WTC11 (cell line): Measurements from ENCODE around the gene ARHGEF12. TPM values are rescaled to one million over a fixed set of nuclear protein-coding genes. Genes with fewer than 3 reads are reported as not detected.

Source experiments
- ATF2 ChIP-seq: sonication (generic); formaldehyde crosslinking; IDR thresholded peaks from 2 replicates; pipeline ENCODE4 v1.8.1; 2022; ENCODE audit warnings: low read depth, missing genetic modification reagents, borderline replicate concordance
- CREM ChIP-seq: sonication (generic); formaldehyde crosslinking; IDR thresholded peaks from 2 replicates; pipeline ENCODE4 v1.8.1; 2022; ENCODE audit warnings: mild to moderate bottlenecking, missing genetic modification reagents, moderate library complexity
- ETV6 ChIP-seq: sonication (generic); formaldehyde crosslinking; IDR thresholded peaks from 2 replicates; pipeline ENCODE4 v1.8.1; 2022; ENCODE audit warnings: mild to moderate bottlenecking, missing genetic modification reagents
- FOXP1 ChIP-seq: sonication (generic); formaldehyde crosslinking; IDR thresholded peaks from 2 replicates; pipeline ENCODE4 v1.8.0; 2022; ENCODE audit warnings: missing genetic modification reagents, mild to moderate bottlenecking, moderate library complexity, borderline replicate concordance
- HMGXB4 ChIP-seq: sonication (generic); formaldehyde crosslinking; IDR thresholded peaks from 2 replicates; pipeline ENCODE4 v1.8.1; 2023; ENCODE audit warnings: mild to moderate bottlenecking, moderate library complexity, missing genetic modification reagents
- IRF2 ChIP-seq: sonication (generic); formaldehyde crosslinking; IDR thresholded peaks from 2 replicates; pipeline ENCODE4 v1.8.0; 2022; ENCODE audit warnings: low read depth, missing genetic modification reagents, borderline replicate concordance
- MXD4 ChIP-seq: fragments of 250-450 bp; sonication (Bioruptor Pico); IDR thresholded peaks from 2 replicates; pipeline ENCODE4 v1.8.0; 2021; ENCODE audit warnings: mild to moderate bottlenecking, moderate library complexity, borderline replicate concordance
- PRDM15 ChIP-seq: sonication (generic); formaldehyde crosslinking; IDR thresholded peaks from 2 replicates; pipeline ENCODE4 v1.8.0; 2022; ENCODE audit warnings: missing genetic modification reagents
- RELA ChIP-seq: sonication (generic); formaldehyde crosslinking; IDR thresholded peaks from 2 replicates; pipeline ENCODE4 v1.8.1; 2022; ENCODE audit warnings: missing genetic modification reagents, mild to moderate bottlenecking, borderline replicate concordance
- RORB ChIP-seq: fragments of 250-450 bp; sonication (Bioruptor Pico); IDR thresholded peaks from 2 replicates; pipeline ENCODE4 v1.9.0; 2021; ENCODE audit warnings: mild to moderate bottlenecking
- SOX15 ChIP-seq: fragments of 250-450 bp; sonication (Bioruptor Pico); IDR thresholded peaks from 2 replicates; pipeline ENCODE4 v1.9.0; 2021; ENCODE audit warnings: mild to moderate bottlenecking
- TCF7 ChIP-seq: sonication (generic); formaldehyde crosslinking; IDR thresholded peaks from 2 replicates; pipeline ENCODE4 v1.8.0; 2022; ENCODE audit warnings: mild to moderate bottlenecking, low read depth, missing genetic modification reagents, moderate library complexity
- TEAD4 ChIP-seq: sonication (generic); formaldehyde crosslinking; IDR thresholded peaks from 2 replicates; pipeline ENCODE4 v1.8.0; 2022; ENCODE audit warnings: mild to moderate bottlenecking, missing genetic modification reagents
- ZBTB21 ChIP-seq: sonication (generic); formaldehyde crosslinking; IDR thresholded peaks from 2 replicates; pipeline ENCODE4 v1.8.1; 2023; ENCODE audit warnings: mild to moderate bottlenecking, missing genetic modification reagents, borderline replicate concordance
- ZNF219 ChIP-seq: sonication (generic); formaldehyde crosslinking; IDR thresholded peaks from 2 replicates; pipeline ENCODE4 v1.8.0; 2023; ENCODE audit warnings: missing genetic modification reagents, mild to moderate bottlenecking, borderline replicate concordance
- ZNF281 ChIP-seq: sonication (generic); formaldehyde crosslinking; IDR thresholded peaks from 2 replicates; pipeline ENCODE4 v1.8.0; 2023; ENCODE audit warnings: mild to moderate bottlenecking, missing genetic modification reagents
- ZNF317 ChIP-seq: sonication (generic); formaldehyde crosslinking; IDR thresholded peaks from 2 replicates; pipeline ENCODE4 v1.8.1; 2023; ENCODE audit warnings: low read depth, mild to moderate bottlenecking, moderate library complexity, missing genetic modification reagents, borderline replicate concordance
- ZNF396 ChIP-seq: fragments of 250-450 bp; sonication (Bioruptor Pico); IDR thresholded peaks from 2 replicates; pipeline ENCODE4 v1.8.0; 2021; ENCODE audit warnings: mild to moderate bottlenecking, moderate library complexity, borderline replicate concordance
- ZNF423 ChIP-seq: fragments of 250-450 bp; sonication (Bioruptor Pico); IDR thresholded peaks from 2 replicates; pipeline ENCODE4 v2.1.2; 2022; ENCODE audit warnings: mild to moderate bottlenecking, moderate library complexity
- total RNA-seq: library from RNA; stranded (reverse); gene quantifications from 3 replicates; pipeline ENCODE4 v1.2.3, GENCODE V29; 2021
- TF ChIP-seq, protein P1 (sequence below): sonication (generic); formaldehyde crosslinking; IDR thresholded peaks from 2 replicates; pipeline ENCODE4 v1.8.1; 2022; ENCODE audit warnings: missing genetic modification reagents, borderline replicate concordance
- TF ChIP-seq, protein P2 (sequence below): sonication (generic); formaldehyde crosslinking; IDR thresholded peaks from 2 replicates; pipeline ENCODE4 v1.8.1; 2023; ENCODE audit warnings: mild to moderate bottlenecking, missing genetic modification reagents
- TF ChIP-seq, protein P3 (sequence below): sonication (generic); formaldehyde crosslinking; IDR thresholded peaks from 2 replicates; pipeline ENCODE4 v1.8.1; 2023; ENCODE audit warnings: mild to moderate bottlenecking, missing genetic modification reagents
- TF ChIP-seq, protein P4 (sequence below): fragments of 250-450 bp; sonication (Bioruptor Pico); IDR thresholded peaks from 2 replicates; pipeline ENCODE4 v1.9.0; 2021; ENCODE audit warnings: moderate library complexity, mild to moderate bottlenecking, inconsistent platforms, borderline replicate concordance

ARHGEF12 gene
- total RNA-seq, 1 experiment from 2014 or later = 35.8 TPM

- TF ChIP-seq ZNF281 (CRISPR knock-in tag) = no peak
- no peak for TF ChIP-seq ZNF219 (CRISPR knock-in tag)
- no peak for TF ChIP-seq ATF2
- no peak for TF ChIP-seq RORB
- TF ChIP-seq TCF7 (CRISPR knock-in tag) = no peak
- 0 out of 2 replicates have a peak, but pooled peaks have one; percentile 17 for TF ChIP-seq MXD4 (CRISPR knock-in tag)
- TF ChIP-seq ETV6 (CRISPR knock-in tag) = peak; percentile 91
- TF ChIP-seq CREM = 0 out of 2 replicates have a peak, but pooled peaks have one; percentile 20
- TF ChIP-seq ZNF423 (CRISPR knock-in tag) = no peak; the same call in none of the 2 replicates
- TF ChIP-seq, protein P1, sequence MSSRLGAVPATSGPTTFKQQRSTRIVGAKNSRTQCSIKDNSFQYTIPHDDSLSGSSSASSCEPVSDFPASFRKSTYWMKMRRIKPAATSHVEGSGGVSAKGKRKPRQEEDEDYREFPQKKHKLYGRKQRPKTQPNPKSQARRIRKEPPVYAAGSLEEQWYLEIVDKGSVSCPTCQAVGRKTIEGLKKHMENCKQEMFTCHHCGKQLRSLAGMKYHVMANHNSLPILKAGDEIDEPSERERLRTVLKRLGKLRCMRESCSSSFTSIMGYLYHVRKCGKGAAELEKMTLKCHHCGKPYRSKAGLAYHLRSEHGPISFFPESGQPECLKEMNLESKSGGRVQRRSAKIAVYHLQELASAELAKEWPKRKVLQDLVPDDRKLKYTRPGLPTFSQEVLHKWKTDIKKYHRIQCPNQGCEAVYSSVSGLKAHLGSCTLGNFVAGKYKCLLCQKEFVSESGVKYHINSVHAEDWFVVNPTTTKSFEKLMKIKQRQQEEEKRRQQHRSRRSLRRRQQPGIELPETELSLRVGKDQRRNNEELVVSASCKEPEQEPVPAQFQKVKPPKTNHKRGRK = no peak
- no peak; the same call in 1 of the 2 replicates for TF ChIP-seq ZBTB21
- no peak for TF ChIP-seq FOXP1 (CRISPR knock-in tag)
- TF ChIP-seq, protein P2, sequence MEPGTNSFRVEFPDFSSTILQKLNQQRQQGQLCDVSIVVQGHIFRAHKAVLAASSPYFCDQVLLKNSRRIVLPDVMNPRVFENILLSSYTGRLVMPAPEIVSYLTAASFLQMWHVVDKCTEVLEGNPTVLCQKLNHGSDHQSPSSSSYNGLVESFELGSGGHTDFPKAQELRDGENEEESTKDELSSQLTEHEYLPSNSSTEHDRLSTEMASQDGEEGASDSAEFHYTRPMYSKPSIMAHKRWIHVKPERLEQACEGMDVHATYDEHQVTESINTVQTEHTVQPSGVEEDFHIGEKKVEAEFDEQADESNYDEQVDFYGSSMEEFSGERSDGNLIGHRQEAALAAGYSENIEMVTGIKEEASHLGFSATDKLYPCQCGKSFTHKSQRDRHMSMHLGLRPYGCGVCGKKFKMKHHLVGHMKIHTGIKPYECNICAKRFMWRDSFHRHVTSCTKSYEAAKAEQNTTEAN (CRISPR knock-in tag) = no peak
- TF ChIP-seq ZNF396 = no peak
- TF ChIP-seq SOX15 (CRISPR knock-in tag) = no peak
- TF ChIP-seq TEAD4 (CRISPR knock-in tag) = no peak
- TF ChIP-seq, protein P3, sequence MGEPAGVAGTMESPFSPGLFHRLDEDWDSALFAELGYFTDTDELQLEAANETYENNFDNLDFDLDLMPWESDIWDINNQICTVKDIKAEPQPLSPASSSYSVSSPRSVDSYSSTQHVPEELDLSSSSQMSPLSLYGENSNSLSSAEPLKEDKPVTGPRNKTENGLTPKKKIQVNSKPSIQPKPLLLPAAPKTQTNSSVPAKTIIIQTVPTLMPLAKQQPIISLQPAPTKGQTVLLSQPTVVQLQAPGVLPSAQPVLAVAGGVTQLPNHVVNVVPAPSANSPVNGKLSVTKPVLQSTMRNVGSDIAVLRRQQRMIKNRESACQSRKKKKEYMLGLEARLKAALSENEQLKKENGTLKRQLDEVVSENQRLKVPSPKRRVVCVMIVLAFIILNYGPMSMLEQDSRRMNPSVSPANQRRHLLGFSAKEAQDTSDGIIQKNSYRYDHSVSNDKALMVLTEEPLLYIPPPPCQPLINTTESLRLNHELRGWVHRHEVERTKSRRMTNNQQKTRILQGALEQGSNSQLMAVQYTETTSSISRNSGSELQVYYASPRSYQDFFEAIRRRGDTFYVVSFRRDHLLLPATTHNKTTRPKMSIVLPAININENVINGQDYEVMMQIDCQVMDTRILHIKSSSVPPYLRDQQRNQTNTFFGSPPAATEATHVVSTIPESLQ = no peak
- TF ChIP-seq PRDM15 (CRISPR knock-in tag) = no peak
- peak; percentile 69; the same call in 1 of the 2 replicates for TF ChIP-seq HMGXB4
- TF ChIP-seq, protein P4, sequence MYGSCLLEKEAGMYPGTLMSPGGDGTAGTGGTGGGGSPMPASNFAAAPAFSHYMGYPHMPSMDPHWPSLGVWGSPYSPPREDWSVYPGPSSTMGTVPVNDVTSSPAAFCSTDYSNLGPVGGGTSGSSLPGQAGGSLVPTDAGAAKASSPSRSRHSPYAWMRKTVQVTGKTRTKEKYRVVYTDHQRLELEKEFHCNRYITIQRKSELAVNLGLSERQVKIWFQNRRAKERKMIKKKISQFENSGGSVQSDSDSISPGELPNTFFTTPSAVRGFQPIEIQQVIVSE = no peak
- TF ChIP-seq RELA (CRISPR knock-in tag) = no peak
- TF ChIP-seq ZNF317 (CRISPR knock-in tag) = no peak
- TF ChIP-seq IRF2 = no peak
Measured at GRCh38 chr11:120527111-120527761, 191.0 kb downstream of the ARHGEF12 start (continued).
